IMR-90 (cell line): Measurements from ENCODE around the gene ZNF280C. TPM values are rescaled to one million over a fixed set of nuclear protein-coding genes. Genes with fewer than 3 reads are reported as not detected.

Experiments used
- ATAC-seq: fragments of 200-7000 bp; cut with Tn5 transposase; 2 replicates; pipeline ENCODE4 v1.9.1; 2020; ENCODE audit warnings: low read depth, mild to moderate bottlenecking, moderate library complexity
- BruUV-seq: library from RNA; stranded (reverse); fragments of 400-500 nt; replicated peaks from 2 replicates; lab custom pipeline; 2021; lab: Mats Ljungman, UMichigan
- CTCF ChIA-PET: fragments of 300-600 bp; formaldehyde crosslinking; extraction: SDS; loops from one replicate; lab custom pipeline; 2021; ENCODE audit warnings: antibody characterized with exemption; lab: Yijun Ruan, JAX
- POLR2A ChIA-PET: fragments of 300-600 bp; sonication (Branson Sonifier 250); formaldehyde crosslinking; loops from one replicate; lab custom pipeline; 2022; ENCODE audit warnings: antibody characterized with exemption; ENCODE audit not compliant: unreplicated experiment; lab: Charles Lee
- DNase-seq: peaks from one replicate; pipeline ENCODE4 v3.0.0; 2013
- H2AFZ ChIP-seq: replicated peaks from 2 replicates; pipeline ENCODE3; 2013; ENCODE audit warnings: low read length, mild to moderate bottlenecking; ENCODE audit not compliant: poor library complexity
- H2AK5ac ChIP-seq: 2 replicates; pipeline ENCODE4 v1.6.1; 2013; ENCODE audit warnings: low read depth, low read length, inconsistent platforms
- H2AK9ac ChIP-seq: replicated peaks from 2 replicates; pipeline ENCODE3; 2013; ENCODE audit warnings: mild to moderate bottlenecking, low read depth, low read length, moderate library complexity; ENCODE audit not compliant: poor library complexity
- H2BK120ac ChIP-seq: 2 replicates; pipeline ENCODE4 v1.6.1; 2013; ENCODE audit warnings: low read depth, low read length, inconsistent platforms
- H2BK15ac ChIP-seq: 3 replicates; pipeline ENCODE4 v1.6.1; 2013; ENCODE audit warnings: low read depth, low read length, inconsistent platforms
- H2BK20ac ChIP-seq: 2 replicates; pipeline ENCODE4 v1.6.1; 2013; ENCODE audit warnings: low read depth, mild to moderate bottlenecking, inconsistent platforms, low read length, moderate library complexity
- H2BK5ac ChIP-seq: 2 replicates; pipeline ENCODE4 v1.6.1; 2013; ENCODE audit warnings: mild to moderate bottlenecking, low read depth, low read length, inconsistent platforms; ENCODE audit not compliant: poor library complexity, severe bottlenecking
- H3K14ac ChIP-seq: replicated peaks from 2 replicates; pipeline ENCODE4 v1.6.1; 2013; ENCODE audit warnings: low read depth, low read length, inconsistent platforms
- H3K18ac ChIP-seq: 2 replicates; pipeline ENCODE4 v1.6.1; 2013; ENCODE audit warnings: low read depth, low read length, control low read depth
- H3K23ac ChIP-seq: 2 replicates; pipeline ENCODE4 v1.6.1; 2013; ENCODE audit warnings: low read depth, low read length, inconsistent platforms
- H3K27ac ChIP-seq: 2 replicates; pipeline ENCODE4 v1.5.1; 2013; ENCODE audit warnings: mild to moderate bottlenecking, control low read depth, low read length; ENCODE audit not compliant: insufficient read depth
- H3K27me3 ChIP-seq: 2 replicates; pipeline ENCODE4 v1.6.1; 2013; ENCODE audit warnings: low read length; ENCODE audit not compliant: control insufficient read depth, insufficient read depth
- H3K36me3 ChIP-seq: 2 replicates; pipeline ENCODE4 v1.6.1; 2013; ENCODE audit warnings: low read length, mixed read lengths; ENCODE audit not compliant: control insufficient read depth, insufficient read depth
- H3K4ac ChIP-seq: 2 replicates; pipeline ENCODE4 v1.6.1; 2013; ENCODE audit warnings: low read depth, low read length, inconsistent platforms
- H3K4me1 ChIP-seq: 2 replicates; pipeline ENCODE4 v1.6.1; 2013; ENCODE audit warnings: low read length, mixed read lengths; ENCODE audit not compliant: control insufficient read depth, insufficient read depth
- H3K4me2 ChIP-seq: 2 replicates; pipeline ENCODE4 v1.6.1; 2013; ENCODE audit warnings: low read depth, mild to moderate bottlenecking, control low read depth, low read length, moderate library complexity
- H3K4me3 ChIP-seq: 2 replicates; pipeline ENCODE4 v1.5.1; 2013; ENCODE audit warnings: low read depth, mild to moderate bottlenecking, control low read depth, low read length, moderate library complexity; ENCODE audit not compliant: insufficient read depth
- H3K56ac ChIP-seq: 2 replicates; pipeline ENCODE4 v1.6.1; 2013; ENCODE audit warnings: low read length, inconsistent platforms; ENCODE audit not compliant: insufficient read depth; ENCODE audit errors: extremely low read depth
- H3K79me1 ChIP-seq, 2 experiments: 2 replicates each; pipeline ENCODE4 v1.6.1; 2013; ENCODE audit warnings: low read length in 2 of 2, inconsistent platforms in 1 of 2, low read depth in 1 of 2
- H3K9ac ChIP-seq: 2 replicates; pipeline ENCODE4 v1.6.1; 2013; ENCODE audit warnings: low read depth, low read length, control low read depth
- H3K9me1 ChIP-seq: 2 replicates; pipeline ENCODE4 v1.6.1; 2013; ENCODE audit warnings: low read length, inconsistent platforms; ENCODE audit not compliant: insufficient read depth
- H3K9me3 ChIP-seq: 2 replicates; pipeline ENCODE4 v1.6.1; 2013; ENCODE audit warnings: low read length; ENCODE audit not compliant: control insufficient read depth, insufficient read depth
- H4K20me1 ChIP-seq: 2 replicates; pipeline ENCODE4 v1.6.1; 2013; ENCODE audit warnings: low read length, inconsistent platforms; ENCODE audit not compliant: insufficient read depth
- H4K5ac ChIP-seq: 2 replicates; pipeline ENCODE4 v1.6.1; 2013; ENCODE audit warnings: mild to moderate bottlenecking, low read depth, low read length, control low read depth
- H4K8ac ChIP-seq, 2 experiments: 2 replicates each; pipeline ENCODE4 v1.6.1; 2013; ENCODE audit warnings: low read depth in 2 of 2, low read length in 2 of 2, control low read depth in 1 of 2, inconsistent platforms in 1 of 2
- H4K91ac ChIP-seq: 2 replicates; pipeline ENCODE4 v1.6.1; 2013; ENCODE audit warnings: low read depth, low read length, inconsistent platforms; ENCODE audit not compliant: insufficient read depth
- BHLHE40 ChIP-seq: fragments of 150-350 bp; IDR thresholded peaks from 2 replicates; pipeline ENCODE4 v1.6.1; 2016; ENCODE audit warnings: mild to moderate bottlenecking, low read depth, low read length
- CEBPB ChIP-seq: IDR thresholded peaks from 2 replicates; pipeline ENCODE4 v1.6.1; 2012; ENCODE audit warnings: low read depth, low read length, improper control_type of control experiment
- CHD1 ChIP-seq: IDR thresholded peaks from 2 replicates; pipeline ENCODE4 v1.6.1; 2012; ENCODE audit warnings: low read depth, low read length, improper control_type of control experiment
- CTCF ChIP-seq: conservative IDR thresholded peaks from 2 replicates; pipeline ENCODE4 v1.5.1; 2012; ENCODE audit warnings: mild to moderate bottlenecking, low read depth, low read length, improper control_type of control experiment
- ELK1 ChIP-seq: fragments of 150-350 bp; IDR thresholded peaks from 2 replicates; pipeline ENCODE4 v1.6.1; 2016; ENCODE audit warnings: low read depth, mild to moderate bottlenecking, low read length, moderate library complexity, borderline replicate concordance
- FOS ChIP-seq: fragments of 150-350 bp; IDR thresholded peaks from 2 replicates; pipeline ENCODE4 v1.6.1; 2016; ENCODE audit warnings: low read depth, low read length
- MAFK ChIP-seq: IDR thresholded peaks from 2 replicates; pipeline ENCODE4 v1.6.1; 2012; ENCODE audit warnings: low read depth, low read length, improper control_type of control experiment
- MAZ ChIP-seq: IDR thresholded peaks from 2 replicates; pipeline ENCODE4 v1.6.1; 2012; ENCODE audit warnings: low read depth, mild to moderate bottlenecking, low read length, improper control_type of control experiment, moderate library complexity, borderline replicate concordance
- MXI1 ChIP-seq: IDR thresholded peaks from 2 replicates; pipeline ENCODE4 v1.6.1; 2012; ENCODE audit warnings: low read depth, mild to moderate bottlenecking, low read length, moderate library complexity, borderline replicate concordance
- NFE2L2 ChIP-seq: fragments of 150-350 bp; IDR thresholded peaks from 2 replicates; pipeline ENCODE4 v1.6.1; 2016; ENCODE audit warnings: low read depth, mild to moderate bottlenecking, low read length
- POLR2A ChIP-seq: IDR thresholded peaks from 2 replicates; pipeline ENCODE4 v1.6.1; 2012; ENCODE audit warnings: mild to moderate bottlenecking, low read depth, low read length
- RAD21 ChIP-seq: IDR thresholded peaks from 2 replicates; pipeline ENCODE4 v1.6.1; 2012; ENCODE audit warnings: low read length, improper control_type of control experiment
- RCOR1 ChIP-seq: IDR thresholded peaks from 2 replicates; pipeline ENCODE4 v1.6.1; 2012; ENCODE audit warnings: mild to moderate bottlenecking, low read length, improper control_type of control experiment; ENCODE audit not compliant: insufficient replicate concordance
- RFX5 ChIP-seq: IDR thresholded peaks from 2 replicates; pipeline ENCODE4 v1.8.0; 2012; ENCODE audit warnings: low read depth, mild to moderate bottlenecking, low read length, moderate library complexity
- SMC3 ChIP-seq: fragments of 150-350 bp; IDR thresholded peaks from 2 replicates; pipeline ENCODE4 v1.6.1; 2016; ENCODE audit warnings: low read depth, mild to moderate bottlenecking, antibody characterized with exemption, low read length, moderate library complexity
- USF2 ChIP-seq: fragments of 150-350 bp; IDR thresholded peaks from 2 replicates; pipeline ENCODE4 v1.6.1; 2017; ENCODE audit warnings: mild to moderate bottlenecking, antibody characterized with exemption, low read length, low read depth
- WGBS, 2 experiments: methylation state at CpG; one replicate each; pipeline versions ENCODE4 v1.1.5 to v1.1.7; 2013; ENCODE audit warnings: missing lambda C conversion rate in 2 of 2; ENCODE audit not compliant: insufficient read length in 1 of 2; ENCODE audit errors: extremely low coverage in 2 of 2; 5-methylcytosine and 5-hydroxymethylcytosine counted together
- dilution Hi-C: fragments of 300-500 bp; cut with HindIII; formaldehyde crosslinking; loops from one replicate; pipeline ENCODE4 v1.14.3; 2018; ENCODE audit warnings: low sequenced_read_pairs; ENCODE audit not compliant: unreplicated experiment
- in situ Hi-C: fragments of 300-500 bp; cut with MboI; formaldehyde crosslinking; loops from 3 replicates; pipeline ENCODE4 v1.14.3; 2019; ENCODE audit warnings: low sequenced_read_pairs, inconsistent platforms, mixed read lengths
- intact Hi-C: fragments of 100-400 bp; cut with micrococcal nuclease; formaldehyde crosslinking; loops from 2 replicates; pipeline ENCODE4 v1.10.0; 2022
- polyA plus RNA-seq, 3 experiments: library from polyadenylated mRNA; depleted of rRNA; stranded (reverse); fragments of >200 nt; gene quantifications; 2 replicates each; pipeline ENCODE4 v1.2.3, GENCODE V29; 2012; ENCODE audit warnings: low replicate concordance in 1 of 3
- total RNA-seq: library from RNA; depleted of rRNA; stranded (reverse); fragments of >200 nt; gene quantifications from 2 replicates; pipeline ENCODE4 v1.2.3, GENCODE V29; 2012

Gene ZNF280C
- total and polyA plus RNA-seq, 2 of the 4 experiments (the other 2 are of a cell fraction): 3.1 to 4.5 TPM

- in situ Hi-C loops: no loop called here
- no peak overlapping the region for H3K4me2 ChIP-seq
These were observed 55.3 kb downstream of the ZNF280C start for GRCh38 chrX:130213376-130213775.

More at GRCh38 chrX:130213376-130213775, 55.3 kb downstream of the ZNF280C start:
- Histone ChIP-seq H3K27ac (no peak overlapping the region), H3K18ac (no peak overlapping the region), H3K23ac (no peak overlapping the region), H4K20me1 (no peaks in the 10 kb centered on the region), H2BK5ac (no peak overlapping the region), H3K9ac (no peak overlapping the region), H4K8ac (no peak overlapping the region), H3K9me3 (no peaks in the 10 kb centered on the region), H3K9me1 (no peaks in the 10 kb centered on the region), H3K4me1 (no peaks in the 10 kb centered on the region), H2BK15ac (no peak overlapping the region), H4K91ac (no peak overlapping the region), H4K5ac (no peak overlapping the region), H3K4me3 (no peak overlapping the region), H2BK20ac (no peak overlapping the region), H3K79me1 (no peaks in the 10 kb centered on the region), H3K56ac (no peak overlapping the region), H3K4ac (no peak overlapping the region), H3K14ac (no peak overlapping the region), H2BK120ac (no peak overlapping the region), H2AFZ (no peak overlapping the region), H2AK9ac (no peak overlapping the region), H2AK5ac (no peak overlapping the region), H3K36me3 (peaks cover 7% of the 10 kb centered on the region; the same call in 1 of the 2 replicates), H3K27me3 (no peaks in the 10 kb centered on the region)
- intact Hi-C loops (no loop called here), dilution Hi-C loops (no loop called here)
- no peak for TF ChIP-seq USF2
- no peak for TF ChIP-seq MAFK
- TF ChIP-seq NFE2L2: no peak
- TF ChIP-seq MAZ: no peak
- no peak for TF ChIP-seq CEBPB
- TF ChIP-seq BHLHE40: no peak
- no peak for TF ChIP-seq FOS
- no peak for TF ChIP-seq ELK1
- TF ChIP-seq POLR2A: no peak
- TF ChIP-seq MXI1: no peak
- TF ChIP-seq RCOR1: no peak
- TF ChIP-seq CTCF: no peak
- no peak for TF ChIP-seq CHD1
- no peak for TF ChIP-seq RFX5
- TF ChIP-seq RAD21: no peak
- no peak for TF ChIP-seq SMC3
- POLR2A ChIA-PET: no interaction called here
- DNase-seq: no peak
- no CpG with 5 or more reads among the region's 2 CpGs for WGBS, 2 experiments
- ATAC-seq: no peak
- no TSS peak for BruUV-seq
- CTCF ChIA-PET: no interaction called here
